Mucosa of stomach (tissue), 1 donor: Measurements from ENCODE around the gene GMDS.

ENCODE experiments used
- H3K27me3 ChIP-seq: one replicate; pipeline ENCODE4 v1.7.0; 2013; ENCODE audit warnings: mild to moderate bottlenecking, low read length; ENCODE audit not compliant: control insufficient read depth, insufficient read depth
- H3K36me3 ChIP-seq: one replicate; pipeline ENCODE4 v1.7.0; 2013; ENCODE audit warnings: low read length; ENCODE audit not compliant: control insufficient read depth, insufficient read depth
- H3K4me1 ChIP-seq: one replicate; pipeline ENCODE4 v1.7.0; 2013; ENCODE audit warnings: mild to moderate bottlenecking, low read length; ENCODE audit not compliant: control insufficient read depth, insufficient read depth
- H3K4me3 ChIP-seq: one replicate; pipeline ENCODE4 v1.7.0; 2013; ENCODE audit warnings: low read length
- H3K9ac ChIP-seq: one replicate; pipeline ENCODE4 v1.7.0; 2013; ENCODE audit warnings: mild to moderate bottlenecking, low read length, moderate library complexity
- H3K9me3 ChIP-seq: one replicate; pipeline ENCODE4 v1.7.0; 2013; ENCODE audit warnings: mild to moderate bottlenecking, low read length, moderate library complexity; ENCODE audit not compliant: control insufficient read depth
- donor health status: Pancreatic carcinoma.

GMDS gene

GRCh38 chr6:1719922-1720321 is 525.5 kb downstream of the GMDS start:
- Histone ChIP-seq H3K27me3 (no peaks in the 10 kb centered on the region), H3K4me3 (no peak overlapping the region), H3K9ac (no peak overlapping the region), H3K36me3 (no peaks in the 10 kb centered on the region), H3K9me3 (no peaks in the 10 kb centered on the region), H3K4me1 (peaks cover 2% of the 10 kb centered on the region)

DNA sequence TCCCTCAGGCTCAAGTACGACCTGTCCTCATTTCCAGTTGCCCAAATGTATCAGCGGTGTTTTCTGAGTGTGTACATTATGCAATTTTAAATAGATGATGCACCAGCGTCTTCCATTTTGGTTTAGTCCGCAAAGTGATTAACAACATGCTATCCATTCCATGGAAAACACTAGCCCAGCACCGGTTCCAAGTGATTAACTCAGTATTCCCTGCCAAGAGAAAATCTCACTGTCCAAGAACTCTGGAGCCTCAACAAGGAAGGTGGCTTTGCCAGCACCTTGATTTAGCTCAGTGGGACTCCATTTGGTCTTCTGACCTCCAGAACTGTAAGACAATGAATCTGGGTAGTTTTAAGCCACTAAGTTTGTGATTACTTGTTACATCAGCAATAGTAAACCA is 528.5 kb downstream of the GMDS start:
- Histone ChIP-seq H3K27me3 (no peaks in the 10 kb centered on the region), H3K9ac (no peak overlapping the region), H3K9me3 (no peaks in the 10 kb centered on the region), H3K36me3 (no peaks in the 10 kb centered on the region), H3K4me3 (no peak overlapping the region), H3K4me1 (no peaks in the 10 kb centered on the region)

GRCh38 chr6:1716396-1716795 is 529.0 kb downstream of the GMDS start:
- H3K27me3 ChIP-seq = no peaks in the 10 kb centered on the region
- H3K4me1 ChIP-seq = no peaks in the 10 kb centered on the region
- no peak overlapping the region for H3K9ac ChIP-seq
- no peak overlapping the region for H3K4me3 ChIP-seq
- H3K36me3 ChIP-seq = no peaks in the 10 kb centered on the region
- no peaks in the 10 kb centered on the region for H3K9me3 ChIP-seq

DNA sequence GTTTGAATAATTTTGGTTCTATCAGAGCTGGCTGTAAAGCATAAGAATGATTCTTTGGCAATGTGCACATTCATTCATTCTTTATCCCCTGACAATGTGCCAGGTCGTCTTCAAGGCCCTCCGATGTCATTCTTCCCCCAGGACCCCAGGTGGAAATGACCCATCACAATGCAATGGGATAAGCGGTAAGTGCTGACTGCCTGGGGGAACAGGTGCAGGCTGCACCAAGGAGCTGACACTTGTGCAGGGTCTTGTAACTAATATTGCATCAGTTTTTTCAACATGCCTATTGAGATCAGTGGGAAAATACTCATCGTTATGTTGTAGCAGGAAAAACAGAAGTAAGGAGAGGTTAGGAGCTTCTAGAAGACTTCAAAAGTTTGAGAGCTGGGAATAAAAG is 530.1 kb downstream of the GMDS start:
- H3K36me3 ChIP-seq = no peaks in the 10 kb centered on the region
- H3K9me3 ChIP-seq = no peaks in the 10 kb centered on the region
- H3K9ac ChIP-seq = no peak overlapping the region
- H3K4me3 ChIP-seq = no peak overlapping the region
- H3K27me3 ChIP-seq = no peaks in the 10 kb centered on the region
- H3K4me1 ChIP-seq = no peaks in the 10 kb centered on the region

DNA sequence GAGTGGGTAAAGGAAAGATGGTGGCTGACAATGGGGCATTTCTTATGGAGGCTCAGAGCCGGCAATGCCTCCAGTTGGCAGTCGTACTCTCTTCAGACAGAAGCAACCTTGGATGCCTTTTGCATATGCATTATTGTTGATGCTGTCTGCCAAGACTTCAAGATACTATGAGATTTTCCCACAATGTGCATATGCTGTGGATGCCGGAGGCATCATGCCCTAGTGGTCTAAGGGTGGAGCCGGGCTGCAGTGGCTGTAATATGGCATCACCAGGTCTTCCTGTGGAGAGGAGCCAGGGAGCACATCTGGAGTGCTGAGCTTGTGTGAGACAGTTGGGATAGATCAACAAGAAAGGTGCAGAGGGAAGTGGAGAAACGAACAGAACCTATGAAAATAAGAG is 530.8 kb downstream of the GMDS start:
- H3K9ac ChIP-seq = no peak overlapping the region

DNA sequence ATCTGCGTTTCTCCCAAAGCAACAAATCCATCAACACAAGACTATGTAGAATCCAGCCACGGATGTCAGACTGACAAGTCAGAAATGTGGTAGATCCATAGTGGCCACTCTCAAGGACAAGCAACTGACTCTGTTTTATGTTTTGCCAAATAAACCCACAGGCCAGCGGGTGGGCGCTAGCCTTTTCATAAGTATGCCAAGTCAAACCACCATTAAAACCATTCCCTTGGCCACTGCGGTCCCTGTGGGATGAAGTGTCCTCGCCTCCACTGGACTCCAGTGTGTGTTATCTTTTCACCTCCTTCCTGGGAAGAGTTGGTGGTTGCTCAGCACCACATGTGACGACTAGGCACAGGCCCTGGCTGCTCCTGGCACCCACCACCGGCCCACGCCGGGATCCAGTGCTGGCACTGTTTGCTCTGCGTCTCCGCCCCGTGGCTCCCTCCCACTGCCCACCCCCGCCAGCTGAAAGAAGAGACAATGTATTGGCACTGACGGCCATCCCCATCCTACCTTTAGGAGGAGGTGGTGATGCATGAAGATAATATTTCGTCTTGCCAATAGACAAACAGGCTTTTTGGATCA is 532.3 kb downstream of the GMDS start:
- Histone ChIP-seq H3K9ac (no peak overlapping the region), H3K27me3 (no peaks in the 10 kb centered on the region), H3K4me1 (no peaks in the 10 kb centered on the region), H3K36me3 (no peaks in the 10 kb centered on the region), H3K9me3 (no peaks in the 10 kb centered on the region), H3K4me3 (no peak overlapping the region)

More for the DNA sequence above, 530.8 kb downstream of the GMDS start:
- H3K9me3 ChIP-seq = no peaks in the 10 kb centered on the region
- H3K4me1 ChIP-seq = no peaks in the 10 kb centered on the region
- H3K4me3 ChIP-seq = no peak overlapping the region
- no peaks in the 10 kb centered on the region for H3K27me3 ChIP-seq
- H3K36me3 ChIP-seq = no peaks in the 10 kb centered on the region

- Histone ChIP-seq H3K27me3 (no peaks in the 10 kb centered on the region), H3K4me3 (no peak overlapping the region), H3K9me3 (no peaks in the 10 kb centered on the region), H3K9ac (no peak overlapping the region), H3K36me3 (no peaks in the 10 kb centered on the region), H3K4me1 (no peaks in the 10 kb centered on the region)
Observed at GRCh38 chr6:1712451-1712850, 533.0 kb downstream of the GMDS start.

DNA sequence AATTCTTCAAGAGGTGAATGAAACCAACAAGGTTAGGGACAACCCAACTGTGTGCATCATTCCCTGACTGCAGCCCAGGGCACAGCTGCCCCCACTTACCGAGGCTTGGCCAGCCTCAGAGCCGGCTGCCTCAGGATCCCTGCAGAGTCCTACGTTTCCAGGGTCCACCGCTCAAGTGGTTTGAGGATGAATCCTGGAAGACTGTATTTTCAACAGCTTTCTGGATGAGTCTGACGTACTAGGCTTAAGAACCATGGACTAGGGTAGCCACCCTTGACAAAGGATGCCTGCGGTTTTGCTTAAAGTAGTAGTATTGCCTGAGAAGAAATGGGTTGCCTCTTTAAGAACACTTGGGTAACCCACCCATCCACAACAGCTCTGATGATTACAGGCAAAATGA is 534.3 kb downstream of the GMDS start:
- Histone ChIP-seq H3K4me3 (no peak overlapping the region), H3K36me3 (no peaks in the 10 kb centered on the region), H3K9ac (no peak overlapping the region), H3K9me3 (no peaks in the 10 kb centered on the region), H3K27me3 (no peaks in the 10 kb centered on the region), H3K4me1 (no peaks in the 10 kb centered on the region)

DNA sequence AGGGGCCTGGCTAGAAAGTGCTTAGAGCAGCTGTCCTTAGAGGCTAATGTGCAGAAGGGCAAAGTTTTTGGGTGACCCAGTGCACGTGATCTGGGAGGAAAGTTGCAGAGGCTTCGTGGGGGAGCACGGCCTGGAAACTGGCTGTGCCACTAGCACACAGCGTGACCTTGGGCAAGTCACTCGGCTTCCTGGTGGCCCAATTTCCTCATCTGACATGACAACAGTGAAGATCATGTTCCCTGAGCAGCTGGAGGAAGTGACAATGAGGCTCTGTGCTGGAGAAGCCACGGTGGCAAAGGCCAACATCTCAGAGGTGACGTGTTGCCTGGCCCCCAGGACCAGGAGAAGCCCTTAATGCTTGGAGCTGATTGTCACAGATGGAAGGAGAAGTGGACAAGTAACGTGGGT is 536.2 kb downstream of the GMDS start:
- H3K9ac ChIP-seq = no peak overlapping the region
- no peaks in the 10 kb centered on the region for H3K9me3 ChIP-seq
- H3K4me3 ChIP-seq = no peak overlapping the region
- no peaks in the 10 kb centered on the region for H3K36me3 ChIP-seq
- no peaks in the 10 kb centered on the region for H3K4me1 ChIP-seq
- no peaks in the 10 kb centered on the region for H3K27me3 ChIP-seq

GRCh38 chr6:1708820-1709219 is 536.6 kb downstream of the GMDS start:
- Histone ChIP-seq H3K9me3 (no peaks in the 10 kb centered on the region), H3K9ac (no peak overlapping the region), H3K27me3 (no peaks in the 10 kb centered on the region), H3K4me3 (no peak overlapping the region), H3K4me1 (no peaks in the 10 kb centered on the region), H3K36me3 (no peaks in the 10 kb centered on the region)

DNA sequence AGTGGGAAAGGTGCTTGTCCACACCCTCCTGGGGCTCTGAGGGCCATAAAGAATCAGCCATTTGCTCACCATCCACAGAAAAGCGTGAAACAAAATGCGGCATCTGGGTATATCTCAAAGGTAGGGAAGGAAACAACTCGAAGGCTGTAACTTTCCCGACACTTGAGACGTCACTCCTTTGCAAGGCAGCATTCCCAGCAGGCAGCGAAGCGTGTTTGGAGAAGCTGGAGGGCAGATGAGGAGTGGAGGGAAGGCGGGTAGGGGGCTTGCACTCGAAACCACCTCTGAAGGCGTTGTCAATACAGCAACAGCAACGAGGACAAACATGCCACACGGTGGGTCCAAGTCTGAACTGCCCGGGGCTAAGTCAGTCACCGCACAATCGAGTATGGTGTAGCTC is 537.3 kb downstream of the GMDS start:
- Histone ChIP-seq H3K9me3 (no peaks in the 10 kb centered on the region), H3K4me1 (no peaks in the 10 kb centered on the region), H3K9ac (no peak overlapping the region), H3K27me3 (no peaks in the 10 kb centered on the region), H3K36me3 (no peaks in the 10 kb centered on the region), H3K4me3 (no peak overlapping the region)

DNA sequence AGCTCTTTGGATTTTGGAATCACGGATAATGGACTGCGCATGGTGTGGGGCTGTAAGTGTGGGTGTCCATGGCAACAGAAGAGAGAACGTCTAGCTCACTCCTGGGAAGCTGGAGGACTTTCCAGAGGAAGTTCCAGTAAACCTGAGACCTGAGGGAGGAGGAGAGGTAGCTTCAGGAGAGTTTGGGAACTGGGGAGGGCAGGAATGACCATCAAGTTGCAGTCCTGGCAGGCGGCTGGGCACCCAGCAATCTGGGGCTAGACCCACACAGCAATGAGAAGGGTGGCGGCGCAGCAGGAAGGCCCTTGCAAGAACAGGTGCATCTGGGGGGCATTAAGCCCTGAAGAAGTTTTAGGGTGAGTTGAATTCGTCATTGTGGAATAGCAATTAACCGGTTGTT is 539.8 kb downstream of the GMDS start:
- no peak overlapping the region for H3K4me3 ChIP-seq
- no peak overlapping the region for H3K9ac ChIP-seq
- H3K4me1 ChIP-seq = no peaks in the 10 kb centered on the region
- H3K36me3 ChIP-seq = no peaks in the 10 kb centered on the region
- no peaks in the 10 kb centered on the region for H3K9me3 ChIP-seq
- no peaks in the 10 kb centered on the region for H3K27me3 ChIP-seq

- no peaks in the 10 kb centered on the region for H3K9me3 ChIP-seq
- no peak overlapping the region for H3K9ac ChIP-seq
- no peaks in the 10 kb centered on the region for H3K36me3 ChIP-seq
- H3K4me3 ChIP-seq = no peak overlapping the region
- no peaks in the 10 kb centered on the region for H3K27me3 ChIP-seq
- H3K4me1 ChIP-seq = no peaks in the 10 kb centered on the region
Observed at GRCh38 chr6:1705183-1705582, 540.2 kb downstream of the GMDS start.
